Fibroblast of skin of left biceps (primary cell): ENCODE measurements around the gene SLC25A42.
"Not testable (repeated sequence)": the region's sequence is repeated elsewhere in the genome, so short reads cannot be mapped to it uniquely, and the experiment has no call there.

ENCODE experiments used
- DNase-seq, 2 experiments: peaks; one replicate each; pipeline ENCODE4 v3.0.0-alpha.2; 2013; ENCODE audit warnings: low read depth in 2 of 2

Gene SLC25A42

GRCh38 chr19:19063183-19064097, at the start of gene SLC25A42:
TSS of gene SLC25A42 (plus strand) at chr19:19063994. CDS start at chr19:19096125, 32,131 bp downstream.
- DNase-seq = peak; percentile 99

GRCh38 chr19:19021115-19021514, 42.7 kb upstream of the SLC25A42 start:
- peak in 1 of 2 experiments; percentile 19 for DNase-seq

- DNase-seq = no peak
Observed at GRCh38 chr19:19022380-19022961, 41.3 kb upstream of the SLC25A42 start.

- not testable (repeated sequence) for DNase-seq
Observed at GRCh38 chr19:19023376-19023775, 40.4 kb upstream of the SLC25A42 start.

GRCh38 chr19:19025861-19026260, 37.9 kb upstream of the SLC25A42 start:
- no peak for DNase-seq

- no peak for DNase-seq
Observed at GRCh38 chr19:19026299-19026971, 37.4 kb upstream of the SLC25A42 start.

GRCh38 chr19:19027228-19027627, 36.6 kb upstream of the SLC25A42 start:
- no peak for DNase-seq

GRCh38 chr19:19028526-19028925, 35.3 kb upstream of the SLC25A42 start:
- DNase-seq = no peak

GRCh38 chr19:19031891-19032290, 31.9 kb upstream of the SLC25A42 start:
- DNase-seq = no peak

- DNase-seq = peak; percentile 83 to 84
Observed at GRCh38 chr19:19032420-19033175, 31.2 kb upstream of the SLC25A42 start.

GRCh38 chr19:19033176-19033425, 30.7 kb upstream of the SLC25A42 start:
- DNase-seq = no peak

GRCh38 chr19:19033426-19034203, 30.2 kb upstream of the SLC25A42 start, which contains the start of the genes ARMC6 and SUGP2:
TSS of gene ARMC6 (plus strand) at chr19:19033603. CDS start at chr19:19034210, 607 bp downstream.
TSS of gene SUGP2 (minus strand) at chr19:19033517. CDS start at chr19:19031071, 2,446 bp downstream.
- peak; percentile 57 to 62 for DNase-seq

- no peak for DNase-seq
Observed at GRCh38 chr19:19034204-19034624, 29.6 kb upstream of the SLC25A42 start.

GRCh38 chr19:19039901-19040300, 23.9 kb upstream of the SLC25A42 start:
- DNase-seq = no peak

- peak; percentile 53 to 55 for DNase-seq
Observed at GRCh38 chr19:19040417-19040816, 23.4 kb upstream of the SLC25A42 start.

- DNase-seq = no peak
Observed at GRCh38 chr19:19042732-19043280, 21.0 kb upstream of the SLC25A42 start.

- DNase-seq = no peak
Observed at GRCh38 chr19:19043481-19043880, 20.3 kb upstream of the SLC25A42 start.

- DNase-seq = no peak
Observed at GRCh38 chr19:19043881-19044280, 19.9 kb upstream of the SLC25A42 start.

GRCh38 chr19:19049406-19049805, 14.4 kb upstream of the SLC25A42 start:
- no peak for DNase-seq

- DNase-seq = no peak
Observed at GRCh38 chr19:19050104-19050503, 13.7 kb upstream of the SLC25A42 start.

GRCh38 chr19:19050731-19051130, 13.1 kb upstream of the SLC25A42 start:
- DNase-seq = no peak
